Mesodermal cell (in vitro differentiated cells): ENCODE results near the gene TNFAIP2.

ENCODE experiments used
- H3K27ac ChIP-seq: 2 replicates; pipeline ENCODE4 v1.7.0; 2013; ENCODE audit warnings: mild to moderate bottlenecking, low read depth, low read length, moderate library complexity; ENCODE audit not compliant: severe bottlenecking
- H3K36me3 ChIP-seq: 2 replicates; pipeline ENCODE4 v1.7.1; 2013; ENCODE audit warnings: mild to moderate bottlenecking, low read length, moderate library complexity; ENCODE audit not compliant: control insufficient read depth, insufficient read depth
- H3K4me1 ChIP-seq: one replicate; pipeline ENCODE4 v1.7.1; 2013; ENCODE audit warnings: mild to moderate bottlenecking, low read length; ENCODE audit not compliant: insufficient read depth, control insufficient read depth, poor library complexity, severe bottlenecking
- H3K4me3 ChIP-seq: 2 replicates; pipeline ENCODE4 v1.7.0; 2013; ENCODE audit warnings: low read length, control low read depth, mild to moderate bottlenecking; ENCODE audit not compliant: insufficient read depth, poor library complexity, severe bottlenecking; ENCODE audit errors: extremely low read depth
- H3K9me3 ChIP-seq: 2 replicates; pipeline ENCODE4 v1.7.1; 2013; ENCODE audit warnings: mild to moderate bottlenecking, low read length, moderate library complexity; ENCODE audit not compliant: control insufficient read depth
- WGBS, 2 experiments: methylation state at CpG; one replicate each; pipeline ENCODE4 v1.1.5; 2013; ENCODE audit warnings: missing lambda C conversion rate in 2 of 2; ENCODE audit not compliant: insufficient coverage in 2 of 2; 5-methylcytosine and 5-hydroxymethylcytosine counted together

TNFAIP2 gene

GRCh38 chr14:103103461-103104388 is 19.5 kb upstream of the TNFAIP2 start:
- peak overlapping the region; percentile 23 for H3K4me3 ChIP-seq

DNA sequence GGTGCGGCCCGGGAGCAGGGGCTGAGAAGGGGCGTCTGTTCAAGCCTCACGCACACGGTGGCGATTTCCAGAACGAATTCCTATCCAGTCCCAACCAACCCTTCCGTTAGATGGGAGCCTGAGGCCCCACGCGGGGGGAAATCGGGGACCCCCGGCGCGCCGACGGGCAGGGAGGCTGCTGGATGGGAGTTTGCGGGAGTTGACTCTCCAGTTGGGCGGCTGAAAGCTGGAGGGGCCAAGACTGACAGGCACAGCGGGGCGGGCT is 18.9 kb upstream of the TNFAIP2 start:
- Histone ChIP-seq H3K9me3 (no peaks in the 10 kb centered on the region), H3K4me3 (no peak overlapping the region), H3K27ac (no peak overlapping the region), H3K36me3 (no peaks in the 10 kb centered on the region), H3K4me1 (peaks cover 18% of the 10 kb centered on the region)
- 9 to 11% methylated on average over 12 to 14 of the region's 20 CpGs for WGBS, 2 experiments

More at GRCh38 chr14:103103461-103104388, 19.5 kb upstream of the TNFAIP2 start:
- Histone ChIP-seq H3K27ac (no peak overlapping the region), H3K36me3 (no peaks in the 10 kb centered on the region), H3K9me3 (no peaks in the 10 kb centered on the region), H3K4me1 (peaks cover 23% of the 10 kb centered on the region)
- WGBS, 2 experiments = 11 to 14% methylated on average over 31 to 60 of the region's 68 CpGs

- no peak overlapping the region for H3K27ac ChIP-seq
- H3K9me3 ChIP-seq = no peaks in the 10 kb centered on the region
- no peaks in the 10 kb centered on the region for H3K36me3 ChIP-seq
- H3K4me3 ChIP-seq = no peak overlapping the region
- H3K4me1 ChIP-seq = peaks cover 13% of the 10 kb centered on the region
- 4 to 8% methylated on average over 40 to 54 of the region's 59 CpGs for WGBS, 2 experiments
Observed at GRCh38 chr14:103104654-103105452, 18.4 kb upstream of the TNFAIP2 start.

GRCh38 chr14:103105580-103106150 is 17.6 kb upstream of the TNFAIP2 start:
- Histone ChIP-seq H3K27ac (no peak overlapping the region), H3K36me3 (no peaks in the 10 kb centered on the region), H3K4me1 (peaks cover 17% of the 10 kb centered on the region), H3K4me3 (no peak overlapping the region), H3K9me3 (no peaks in the 10 kb centered on the region)
- 77 to 88% methylated on average over 4 to 9 of the region's 9 CpGs for WGBS, 2 experiments

- peaks cover 32% of the 10 kb centered on the region for H3K4me1 ChIP-seq
- 94 to 96% methylated on average over 23 of the region's 23 CpGs for WGBS, 2 experiments
Observed at GRCh38 chr14:103107455-103107854, 15.8 kb upstream of the TNFAIP2 start.

GRCh38 chr14:103107941-103108748 is 15.1 kb upstream of the TNFAIP2 start:
- peaks cover 39% of the 10 kb centered on the region for H3K4me1 ChIP-seq
- 69 to 71% methylated on average over 14 to 27 of the region's 28 CpGs for WGBS, 2 experiments
- no peak overlapping the region for H3K27ac ChIP-seq
- H3K4me3 ChIP-seq = no peak overlapping the region
- H3K36me3 ChIP-seq = no peaks in the 10 kb centered on the region
- no peaks in the 10 kb centered on the region for H3K9me3 ChIP-seq

More at GRCh38 chr14:103107455-103107854, 15.8 kb upstream of the TNFAIP2 start:
- H3K4me3 ChIP-seq = no peak overlapping the region
- no peaks in the 10 kb centered on the region for H3K36me3 ChIP-seq
- H3K27ac ChIP-seq = no peak overlapping the region
- H3K9me3 ChIP-seq = no peaks in the 10 kb centered on the region

DNA sequence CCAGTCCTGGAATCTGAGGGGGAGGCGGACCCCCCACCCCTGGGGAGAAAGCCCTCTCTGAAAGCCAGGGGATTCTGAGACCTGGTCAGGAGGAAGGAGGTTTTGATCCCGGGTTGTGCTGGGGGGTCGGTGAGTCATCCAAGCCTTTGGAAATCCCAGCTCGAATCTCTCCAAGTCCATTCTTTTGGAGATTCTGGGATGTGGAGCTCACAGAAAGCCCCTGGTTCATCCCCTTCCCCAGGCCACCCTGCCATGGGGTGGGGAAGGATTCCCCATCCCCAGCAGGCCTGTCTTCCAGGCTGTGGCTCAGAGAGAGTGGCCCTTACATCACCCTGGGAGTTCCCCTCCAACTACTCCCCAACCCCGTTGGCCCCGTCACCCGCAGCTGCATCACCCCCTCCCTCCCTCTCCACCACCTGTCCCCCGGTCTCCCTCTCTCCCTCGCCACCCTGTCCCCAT is 14.5 kb upstream of the TNFAIP2 start:
- Histone ChIP-seq H3K9me3 (no peaks in the 10 kb centered on the region), H3K27ac (no peak overlapping the region), H3K4me1 (peaks cover 40% of the 10 kb centered on the region), H3K4me3 (no peak overlapping the region), H3K36me3 (no peaks in the 10 kb centered on the region)
- 0 to 67% methylated on average over 1 of the region's 9 CpGs for WGBS, 2 experiments

DNA sequence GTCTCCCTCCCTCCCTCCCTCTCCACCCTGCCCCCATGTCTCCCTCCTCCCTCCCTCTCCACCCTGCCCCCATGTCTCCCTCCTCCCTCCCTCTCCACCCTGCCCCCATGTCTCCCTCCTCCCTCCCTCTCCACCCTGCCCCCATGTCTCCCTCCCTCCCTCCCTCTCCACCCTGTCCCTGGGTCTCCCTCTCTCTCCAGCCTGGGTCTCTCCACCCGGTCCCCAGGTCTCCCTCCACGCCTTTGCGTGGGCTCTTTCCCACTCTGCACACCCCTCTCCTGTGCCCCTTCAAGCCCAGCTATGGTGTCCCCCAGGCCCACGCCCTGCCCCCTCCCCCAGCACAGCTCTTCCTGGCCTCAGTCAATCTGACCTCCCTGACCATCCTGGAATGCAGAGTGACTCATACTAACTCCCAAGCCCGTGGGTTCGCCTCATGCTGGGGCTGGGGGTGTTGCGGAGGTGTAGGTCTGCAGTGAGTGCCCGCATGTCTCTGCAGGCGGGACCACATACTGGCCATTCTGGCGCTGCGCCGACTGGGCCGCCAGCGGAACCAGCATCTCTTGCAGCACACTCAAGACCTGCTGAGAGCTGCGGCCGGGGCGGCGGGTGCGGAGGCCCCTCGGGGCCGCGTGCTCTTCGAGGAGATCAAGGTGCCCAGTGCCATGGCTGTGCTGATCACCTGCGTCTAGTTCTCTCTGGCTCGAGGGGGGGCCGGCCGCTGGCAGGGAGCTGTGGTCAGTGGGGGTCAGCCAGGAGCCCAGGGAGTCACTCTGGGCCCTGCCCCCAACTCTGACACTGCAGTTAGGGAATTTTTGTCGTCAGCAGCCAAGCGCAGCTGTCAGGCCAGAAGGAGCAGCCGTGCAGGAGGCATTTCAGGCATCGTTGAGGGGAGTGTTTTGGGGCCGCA is 13.5 kb upstream of the TNFAIP2 start:
- H3K27ac ChIP-seq = peak overlapping the region; percentile 95
- no peaks in the 10 kb centered on the region for H3K36me3 ChIP-seq
- peaks cover 35% of the 10 kb centered on the region for H3K4me1 ChIP-seq
- peak overlapping the region; percentile 19 for H3K4me3 ChIP-seq
- H3K9me3 ChIP-seq = no peaks in the 10 kb centered on the region
- WGBS, 2 experiments = 3 to 6% methylated on average over 26 to 32 of the region's 32 CpGs

- H3K4me1 ChIP-seq = peaks cover 35% of the 10 kb centered on the region
- H3K27ac ChIP-seq = peak overlapping the region; percentile 45
- H3K36me3 ChIP-seq = no peaks in the 10 kb centered on the region
- no peak overlapping the region for H3K4me3 ChIP-seq
- H3K9me3 ChIP-seq = no peaks in the 10 kb centered on the region
- 36 to 46% methylated on average over 12 to 13 of the region's 14 CpGs for WGBS, 2 experiments
Observed at GRCh38 chr14:103110681-103111231, 12.5 kb upstream of the TNFAIP2 start.
